GM23338 (cell line): ENCODE measurements around the gene GRID2. TPM values are rescaled to one million over a fixed set of nuclear protein-coding genes. Genes with fewer than 3 reads are reported as not detected.

Experiments
- ATAC-seq: fragments of 200-7000 bp; cut with Tn5 transposase; 3 replicates; pipeline ENCODE4 v1.9.1; 2020
- DNase-seq: peaks from one replicate; pipeline ENCODE4 v3.0.0-alpha.2; 2015; ENCODE audit warnings: low spot score
- H2AFZ ChIP-seq: fragments of 200-600 bp; sonication (generic); 2 replicates; pipeline ENCODE4 v1.8.0; 2016; ENCODE audit warnings: antibody characterized with exemption, mild to moderate bottlenecking, moderate library complexity
- H3F3A ChIP-seq: fragments of 200-600 bp; sonication (generic); replicated peaks from 2 replicates; pipeline ENCODE4 v1.8.0; 2017; ENCODE audit warnings: antibody characterized with exemption, mixed run types, low read depth
- H3K27ac ChIP-seq: fragments of 200-600 bp; sonication (generic); 2 replicates; pipeline ENCODE4 v1.6.1; 2016; ENCODE audit warnings: low read depth
- H3K27me3 ChIP-seq: fragments of 200-600 bp; sonication (generic); 2 replicates; pipeline ENCODE4 v1.8.0; 2016; ENCODE audit warnings: mild to moderate bottlenecking, mixed run types, moderate library complexity; ENCODE audit not compliant: insufficient read depth
- H3K36me3 ChIP-seq: fragments of 200-600 bp; sonication (generic); 2 replicates; pipeline ENCODE4 v1.8.0; 2016; ENCODE audit warnings: mild to moderate bottlenecking; ENCODE audit not compliant: insufficient read depth
- H3K4me1 ChIP-seq: fragments of 200-600 bp; sonication (generic); 2 replicates; pipeline ENCODE4 v1.8.0; 2016; ENCODE audit warnings: mild to moderate bottlenecking, moderate library complexity; ENCODE audit not compliant: insufficient read depth
- H3K4me2 ChIP-seq: fragments of 200-600 bp; sonication (generic); 2 replicates; pipeline ENCODE4 v1.7.1; 2017; ENCODE audit warnings: mixed run types
- H3K4me3 ChIP-seq: fragments of 200-600 bp; sonication (generic); 2 replicates; pipeline ENCODE4 v1.6.1; 2016; ENCODE audit warnings: mixed run types
- H3K79me2 ChIP-seq: fragments of 200-600 bp; sonication (generic); replicated peaks from 2 replicates; pipeline ENCODE4 v1.8.0; 2017; ENCODE audit warnings: mild to moderate bottlenecking; ENCODE audit not compliant: insufficient read depth
- H3K9me2 ChIP-seq: fragments of 200-600 bp; sonication (generic); 2 replicates; pipeline ENCODE4 v1.8.0; 2017; ENCODE audit not compliant: insufficient read depth
- H4K20me1 ChIP-seq: fragments of 200-600 bp; sonication (generic); replicated peaks from 2 replicates; pipeline ENCODE4 v1.8.0; 2017; ENCODE audit warnings: mild to moderate bottlenecking; ENCODE audit not compliant: insufficient read depth
- H3K27ac Mint-ChIP-seq: 2 replicates; pipeline ENCODE4 v1.8.0; 2020; ENCODE audit warnings: inconsistent platforms, mild to moderate bottlenecking, moderate library complexity, mixed read lengths
- H3K27me3 Mint-ChIP-seq: 3 replicates; pipeline ENCODE4 v1.8.0; 2022; ENCODE audit warnings: low read depth, mild to moderate bottlenecking, moderate library complexity, mixed read lengths, inconsistent platforms; ENCODE audit not compliant: insufficient read depth, poor library complexity
- H3K36me3 Mint-ChIP-seq: 3 replicates; pipeline ENCODE4 v1.8.0; 2021; ENCODE audit warnings: low read depth, mild to moderate bottlenecking, inconsistent platforms, moderate library complexity, mixed read lengths
- H3K4me1 Mint-ChIP-seq: 3 replicates; pipeline ENCODE4 v1.8.0; 2020; ENCODE audit warnings: mild to moderate bottlenecking, inconsistent platforms, mixed read lengths
- H3K4me3 Mint-ChIP-seq: 3 replicates; pipeline ENCODE4 v1.8.0; 2021; ENCODE audit warnings: moderate library complexity, mild to moderate bottlenecking, inconsistent platforms, mixed read lengths
- H3K9me3 Mint-ChIP-seq: 3 replicates; pipeline ENCODE4 v1.8.0; 2020; ENCODE audit warnings: moderate library complexity, mild to moderate bottlenecking, inconsistent platforms, mixed read lengths
- CREB1 ChIP-seq: fragments of 250-450 bp; sonication (Bioruptor Pico); IDR thresholded peaks from 2 replicates; pipeline ENCODE4 v1.5.0; 2020; ENCODE audit warnings: low read depth, mild to moderate bottlenecking, moderate library complexity
- ETS1 ChIP-seq: IDR thresholded peaks from 2 replicates; pipeline ENCODE4 v1.6.1; 2016; ENCODE audit warnings: antibody characterized with exemption
- EZH2 ChIP-seq: fragments of 200-600 bp; sonication (generic); IDR thresholded peaks from one replicate; pipeline ENCODE4 v1.8.0; 2017; ENCODE audit warnings: antibody characterized with exemption, mild to moderate bottlenecking, low read depth; ENCODE audit not compliant: unreplicated experiment
- EZH2phosphoT487 ChIP-seq: fragments of 200-600 bp; sonication (generic); IDR thresholded peaks from one replicate; pipeline ENCODE4 v1.8.1; 2018; ENCODE audit warnings: antibody characterized with exemption; ENCODE audit not compliant: unreplicated experiment
- NANOG ChIP-seq: IDR thresholded peaks from 2 replicates; pipeline ENCODE4 v1.6.1; 2016; ENCODE audit warnings: antibody characterized with exemption, borderline replicate concordance
- POLR2AphosphoS5 ChIP-seq: IDR thresholded peaks from 2 replicates; pipeline ENCODE4 v1.6.1; 2016; ENCODE audit warnings: antibody characterized with exemption, low read depth
- REST ChIP-seq: IDR thresholded peaks from one replicate; pipeline ENCODE4 v1.6.1; 2018; ENCODE audit warnings: antibody characterized with exemption; ENCODE audit not compliant: unreplicated experiment
- STAT1 ChIP-seq: IDR thresholded peaks from one replicate; pipeline ENCODE4 v1.6.1; 2016; ENCODE audit warnings: antibody characterized with exemption; ENCODE audit not compliant: unreplicated experiment
- ZNF114 ChIP-seq: fragments of 250-450 bp; sonication (Bioruptor Pico); IDR thresholded peaks from 2 replicates; pipeline ENCODE4 v1.5.0; 2020; ENCODE audit warnings: mild to moderate bottlenecking, moderate library complexity
- ZNF462 ChIP-seq: fragments of 250-450 bp; sonication (Bioruptor Pico); IDR thresholded peaks from 2 replicates; pipeline ENCODE4 v1.5.0; 2020; ENCODE audit warnings: mild to moderate bottlenecking, moderate library complexity
- polyA plus RNA-seq: library from polyadenylated mRNA; unstranded; fragments of >200 nt; fragmentation: Nextera tagmentation; extraction: Ambion mirVana; gene quantifications from 2 replicates; pipeline ENCODE4 v1.2.1, GENCODE V29; 2016
- total RNA-seq: library from RNA; depleted of rRNA; stranded (reverse); fragments of >200 nt; shearing (Covaris generic); gene quantifications from 2 replicates; pipeline ENCODE4 v1.2.3, GENCODE V29; 2014

The GRID2 gene
- total and polyA plus RNA-seq, 2 experiments from 2014 or later: 19.9 to 65.4 TPM

- Mint-ChIP-seq H3K27me3 (no peaks in the 10 kb centered on the region), H3K4me3 (no peak overlapping the region), H3K4me1 (peaks cover 23% of the 10 kb centered on the region; the same call in 2 of the 3 replicates), H3K36me3 (no peaks in the 10 kb centered on the region), H3K9me3 (no peaks in the 10 kb centered on the region), H3K27ac (no peak overlapping the region)
- no peaks in the 10 kb centered on the region for H3K79me2 ChIP-seq
- no peaks in the 10 kb centered on the region for H4K20me1 ChIP-seq
- H3K36me3 ChIP-seq: no peaks in the 10 kb centered on the region
- H3K27me3 ChIP-seq: no peaks in the 10 kb centered on the region
- H3F3A ChIP-seq: no peaks in the 10 kb centered on the region
- H3K4me2 ChIP-seq: no peak overlapping the region
- peaks cover 7% of the 10 kb centered on the region for H3K4me1 ChIP-seq
- TF ChIP-seq EZH2phosphoT487: no peak
- no peak for TF ChIP-seq EZH2
- TF ChIP-seq CREB1 (CRISPR knock-in tag): peak; percentile 71
- TF ChIP-seq ETS1: no peak
- H3K27ac ChIP-seq: no peak overlapping the region
- peak; percentile 71 for ATAC-seq
- peak; percentile 68 for DNase-seq
- H2AFZ ChIP-seq: no peak overlapping the region
- no peaks in the 10 kb centered on the region for H3K9me2 ChIP-seq
- no peak overlapping the region for H3K4me3 ChIP-seq
Measured at GRCh38 chr4:93203708-93204107, 899.9 kb downstream of the GRID2 start.

- Histone ChIP-seq H3K27me3 (no peaks in the 10 kb centered on the region), H3K36me3 (no peaks in the 10 kb centered on the region), H3F3A (no peaks in the 10 kb centered on the region), H3K79me2 (no peaks in the 10 kb centered on the region), H3K4me2 (no peak overlapping the region), H4K20me1 (no peaks in the 10 kb centered on the region), H2AFZ (no peak overlapping the region), H3K27ac (no peak overlapping the region), H3K9me2 (no peaks in the 10 kb centered on the region), H3K4me3 (no peak overlapping the region), H3K4me1 (no peaks in the 10 kb centered on the region)
- Mint-ChIP-seq H3K36me3 (no peaks in the 10 kb centered on the region; the same call in 2 of the 3 replicates), H3K27me3 (no peaks in the 10 kb centered on the region), H3K27ac (no peak overlapping the region), H3K4me3 (no peak overlapping the region), H3K9me3 (no peaks in the 10 kb centered on the region), H3K4me1 (peaks cover 5% of the 10 kb centered on the region; the same call in 2 of the 3 replicates)
- DNase-seq (no peak), ATAC-seq (no peak)
- TF ChIP-seq ZNF462 (CRISPR knock-in tag): no peak
- no peak for TF ChIP-seq NANOG
- no peak for TF ChIP-seq CREB1 (CRISPR knock-in tag)
- TF ChIP-seq POLR2AphosphoS5: no peak
- no peak for TF ChIP-seq EZH2phosphoT487
- no peak for TF ChIP-seq STAT1
- TF ChIP-seq ETS1: no peak
- no peak for TF ChIP-seq REST
- TF ChIP-seq EZH2: no peak
- no peak for TF ChIP-seq ZNF114 (CRISPR knock-in tag)
Measured at GRCh38 chr4:93212250-93212649, 908.5 kb downstream of the GRID2 start.
